HG03097 (cell line): ENCODE data around the gene ARHGAP32.
"Not testable (repeated sequence)": the region's sequence is repeated elsewhere in the genome, so short reads cannot be mapped to it uniquely, and the experiment has no call there.

Source experiments
- ATAC-seq: cut with Tn5 transposase; IDR thresholded peaks from one replicate; pipeline ENCODE4 v1.9.1; 2021; ENCODE audit not compliant: unreplicated experiment, low FRiP score

Gene ARHGAP32

DNA sequence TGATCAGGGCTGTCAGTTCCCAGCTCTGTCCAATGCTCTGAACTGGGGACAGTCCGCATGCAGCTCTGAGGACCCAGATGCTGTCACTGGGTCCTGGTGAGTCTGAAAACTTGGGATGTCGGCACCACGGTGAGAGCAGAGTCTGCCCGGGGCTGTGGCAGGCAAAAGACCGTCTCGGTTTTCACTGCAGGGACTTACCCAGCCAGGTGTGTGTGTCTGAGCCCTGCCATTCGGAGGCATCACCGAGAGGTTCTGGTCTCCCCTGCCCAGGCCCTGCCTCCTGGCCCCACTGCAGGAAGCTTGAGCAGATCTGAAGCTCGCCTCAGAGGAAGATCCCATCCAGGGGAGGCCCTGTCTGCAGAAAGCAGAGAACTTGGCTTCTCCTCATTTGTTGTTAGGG is 254.6 kb downstream of the ARHGAP32 start:
- ATAC-seq = no peak

GRCh38 chr11:128936606-128937251 is 255.4 kb downstream of the ARHGAP32 start:
- ATAC-seq = no peak

DNA sequence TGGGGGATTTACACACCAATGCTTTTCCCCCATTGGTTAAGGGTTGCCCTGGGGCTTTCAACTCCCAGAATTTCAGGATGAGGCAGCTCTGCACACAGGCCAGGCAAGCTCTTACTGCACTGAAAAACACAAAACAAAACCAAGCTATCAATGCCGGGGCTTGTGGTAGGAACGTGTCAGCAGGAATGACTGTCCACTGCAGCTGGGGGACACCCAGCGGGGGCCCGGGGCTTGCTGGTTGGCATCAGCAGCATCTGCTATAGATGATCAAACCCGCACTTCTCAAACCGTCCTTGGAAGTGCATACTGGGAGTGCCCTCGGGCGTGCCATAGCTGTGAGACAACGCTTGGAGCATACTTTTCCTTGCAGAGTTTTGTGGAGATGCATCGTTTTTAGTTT is 257.2 kb downstream of the ARHGAP32 start:
- ATAC-seq = no peak

DNA sequence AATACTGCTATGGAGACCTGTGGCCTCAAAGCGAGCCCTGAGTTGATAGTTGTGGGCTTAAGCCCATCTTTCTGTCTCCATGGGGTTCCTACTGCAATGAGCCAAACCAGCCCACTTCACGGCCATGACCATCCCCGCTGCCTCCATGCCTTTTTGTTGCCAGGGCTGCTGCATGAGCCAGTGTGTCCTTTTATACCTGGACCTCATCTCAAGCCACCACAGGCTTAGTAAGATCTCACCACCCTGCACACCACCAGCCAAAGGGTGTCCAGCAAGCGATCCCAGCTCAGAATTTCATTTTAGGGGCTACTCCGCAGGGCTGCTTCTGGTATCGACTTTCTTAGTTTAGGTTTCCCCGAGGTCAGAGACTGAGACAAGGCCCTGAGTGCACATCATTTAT is 257.8 kb downstream of the ARHGAP32 start:
- ATAC-seq = no peak

- ATAC-seq = no peak
Observed at GRCh38 chr11:128933481-128934178, 258.5 kb downstream of the ARHGAP32 start.

- ATAC-seq = no peak
Observed at GRCh38 chr11:128931668-128932067, 260.5 kb downstream of the ARHGAP32 start.

- no peak for ATAC-seq
Observed at GRCh38 chr11:128931066-128931465, 261.1 kb downstream of the ARHGAP32 start.

- no peak for ATAC-seq
Observed at GRCh38 chr11:128929991-128930390, 262.1 kb downstream of the ARHGAP32 start.

DNA sequence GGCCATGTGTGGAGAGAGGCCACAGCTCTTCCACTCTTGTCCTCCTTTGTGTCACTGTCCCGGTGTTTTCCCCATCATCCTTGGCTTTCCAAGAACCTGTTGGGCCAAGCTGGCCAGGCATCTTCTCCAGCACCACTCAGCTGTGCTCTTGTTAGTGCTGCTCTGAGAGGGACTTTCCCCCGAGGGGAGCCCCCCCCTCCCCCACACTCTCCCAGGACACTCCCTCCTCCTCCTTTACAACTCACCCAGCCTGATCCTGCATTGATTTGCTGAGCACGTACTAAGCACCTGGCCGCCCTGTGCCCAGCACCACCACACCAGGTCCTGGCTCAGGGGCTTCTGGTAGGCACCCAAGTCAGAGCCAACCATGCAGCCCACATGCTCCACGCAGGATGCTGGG is 262.7 kb downstream of the ARHGAP32 start:
- ATAC-seq = no peak

DNA sequence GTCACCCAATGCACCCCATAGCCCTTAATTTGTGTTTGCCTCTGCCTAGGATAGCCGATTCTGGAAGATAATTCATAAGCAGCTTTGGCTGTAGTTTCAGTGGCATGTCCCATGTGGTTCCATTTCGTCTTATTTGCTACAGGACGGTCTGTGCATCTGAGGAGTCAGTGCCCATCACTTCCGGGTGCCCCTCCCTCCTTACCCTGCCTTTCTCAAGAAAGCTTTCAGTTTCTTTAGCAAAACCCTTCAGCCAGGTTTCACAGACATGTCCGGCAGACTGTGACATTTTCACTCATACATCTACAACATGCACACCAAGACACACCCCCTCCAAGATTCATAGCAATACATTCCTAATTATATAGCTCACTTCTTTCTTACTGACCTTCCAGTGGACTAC is 263.7 kb downstream of the ARHGAP32 start:
- peak; percentile 96 for ATAC-seq

DNA sequence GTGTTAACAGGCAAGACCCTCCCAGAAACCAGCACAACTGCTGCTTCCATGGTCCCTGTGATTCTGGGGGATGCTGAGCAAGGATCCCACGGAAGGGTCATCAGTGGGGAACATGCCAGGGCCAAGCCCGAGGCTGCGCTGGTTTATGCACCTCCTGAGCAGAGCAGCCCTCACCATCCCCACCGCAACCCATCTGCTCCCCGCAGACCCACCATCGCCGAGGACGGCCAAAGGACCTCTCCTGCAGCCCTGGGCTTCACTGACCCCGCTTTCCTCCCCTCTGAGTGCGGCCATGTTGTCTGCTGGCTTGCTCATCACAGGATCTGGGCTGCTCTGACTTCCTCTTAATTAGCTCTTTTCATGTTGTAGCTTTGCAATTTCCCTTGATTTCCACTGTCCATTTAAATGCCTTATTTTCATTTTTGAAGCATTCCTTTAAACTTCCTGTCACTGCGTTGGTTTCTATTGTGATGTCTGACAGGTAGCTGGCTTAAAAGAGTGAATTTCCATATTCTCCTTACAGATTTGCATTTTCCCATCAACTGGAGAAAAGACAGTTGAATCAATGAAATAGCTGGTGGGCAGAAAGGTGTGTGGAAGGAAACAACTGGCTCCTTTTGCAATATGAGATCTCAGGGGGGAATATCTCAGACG is 264.3 kb downstream of the ARHGAP32 start:
- no peak for ATAC-seq

- no peak for ATAC-seq
Observed at GRCh38 chr11:128927108-128927461, 265.0 kb downstream of the ARHGAP32 start.

DNA sequence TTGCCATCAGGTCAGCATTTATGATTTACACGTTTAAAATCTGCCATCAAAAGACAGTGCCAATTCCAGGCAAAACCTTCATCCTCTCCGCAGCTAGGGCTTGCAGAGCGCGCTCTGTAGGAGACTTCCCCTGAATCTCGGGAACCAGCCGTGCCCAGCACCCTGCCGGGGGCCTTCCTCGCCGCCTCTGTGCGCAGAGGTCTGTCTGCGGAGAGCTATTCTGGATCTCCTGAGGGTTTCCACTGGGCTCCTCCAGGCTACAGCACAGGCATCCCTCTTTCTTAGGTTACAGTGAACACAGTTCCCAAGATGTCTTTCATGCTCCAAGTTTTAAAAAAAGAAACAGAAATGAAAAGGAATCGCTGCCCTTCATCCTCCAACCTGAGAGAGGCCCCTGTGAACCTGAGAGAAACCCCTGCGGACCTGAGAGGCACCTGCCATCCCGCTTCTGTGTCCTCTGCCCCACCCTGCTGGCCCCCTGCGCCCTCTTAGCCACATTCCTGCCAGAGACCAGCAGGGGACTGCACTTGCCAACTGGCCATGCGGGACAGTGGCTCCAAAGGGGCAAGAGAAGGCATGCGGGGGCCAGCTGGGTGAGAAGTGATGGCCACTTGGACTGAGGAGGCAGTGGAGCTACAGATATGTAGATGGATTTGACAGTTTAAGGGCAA is 265.6 kb downstream of the ARHGAP32 start:
- ATAC-seq = no peak

- no peak for ATAC-seq
Observed at GRCh38 chr11:128926000-128926399, 266.1 kb downstream of the ARHGAP32 start.

- ATAC-seq = no peak
Observed at GRCh38 chr11:128925250-128925600, 266.9 kb downstream of the ARHGAP32 start.

GRCh38 chr11:128924510-128925249 is 267.4 kb downstream of the ARHGAP32 start:
- ATAC-seq = no peak

GRCh38 chr11:128924104-128924503 is 268.0 kb downstream of the ARHGAP32 start:
- ATAC-seq = no peak

GRCh38 chr11:128921793-128922192 is 270.3 kb downstream of the ARHGAP32 start:
- ATAC-seq = no peak

DNA sequence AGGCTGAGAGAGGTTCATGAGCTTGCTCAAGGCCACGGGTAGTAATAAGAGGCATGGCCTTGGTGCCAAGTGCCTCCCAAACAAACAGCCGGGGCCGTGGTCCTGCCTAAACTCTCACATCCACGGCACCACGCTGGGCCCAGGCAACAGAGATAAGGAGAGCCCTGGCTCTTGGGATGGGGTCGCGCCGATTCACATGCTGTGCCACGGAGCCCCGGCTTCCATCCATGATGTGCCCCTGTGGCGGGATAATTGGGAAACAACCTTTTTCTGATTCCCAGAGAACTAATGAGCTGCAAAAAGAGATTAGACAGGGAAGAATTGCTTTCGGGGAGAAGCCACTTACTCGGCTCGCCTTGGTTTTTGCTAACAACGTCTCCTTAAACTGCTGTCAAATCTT is 271.5 kb downstream of the ARHGAP32 start:
- ATAC-seq = no peak

- ATAC-seq = not testable (repeated sequence)
Observed at GRCh38 chr11:128919635-128920034, 272.5 kb downstream of the ARHGAP32 start.

GRCh38 chr11:128919216-128919615 is 272.9 kb downstream of the ARHGAP32 start:
- no peak for ATAC-seq
